H9 (cell line): Measurements from ENCODE around the gene GRIK4. TPM values are rescaled to one million over a fixed set of nuclear protein-coding genes. Genes with fewer than 3 reads are reported as not detected.

Experiments
- DNase-seq: peaks from one replicate; pipeline ENCODE4 v3.0.0-alpha.2; 2017
- H2AFZ ChIP-seq: one replicate; pipeline ENCODE4 v1.6.1; 2013; ENCODE audit warnings: mild to moderate bottlenecking, low read length, control low read depth, moderate library complexity
- H2AK5ac ChIP-seq: 2 replicates; pipeline ENCODE4 v1.6.1; 2013; ENCODE audit warnings: low read length, control low read depth, mixed read lengths; ENCODE audit not compliant: insufficient read length
- H2BK120ac ChIP-seq: one replicate; pipeline ENCODE4 v1.6.1; 2013; ENCODE audit warnings: low read depth, mild to moderate bottlenecking, low read length, control low read depth, inconsistent platforms; ENCODE audit not compliant: poor library complexity, severe bottlenecking
- H2BK12ac ChIP-seq: 2 replicates; pipeline ENCODE4 v1.6.1; 2013; ENCODE audit warnings: low read length, control low read depth, mixed read lengths, low read depth; ENCODE audit not compliant: insufficient read length
- H2BK15ac ChIP-seq: 2 replicates; pipeline ENCODE4 v1.6.1; 2013; ENCODE audit warnings: low read depth, low read length, control low read depth
- H2BK20ac ChIP-seq: one replicate; pipeline ENCODE4 v1.6.1; 2013; ENCODE audit warnings: low read depth, mild to moderate bottlenecking, low read length, control low read depth, inconsistent platforms; ENCODE audit not compliant: poor library complexity, severe bottlenecking
- H2BK5ac ChIP-seq: 2 replicates; pipeline ENCODE4 v1.6.1; 2013; ENCODE audit warnings: low read length, control low read depth, mixed read lengths; ENCODE audit not compliant: insufficient read length
- H3K14ac ChIP-seq: 2 replicates; pipeline ENCODE4 v1.6.1; 2013; ENCODE audit warnings: low read length, control low read depth; ENCODE audit not compliant: insufficient read depth
- H3K18ac ChIP-seq: 2 replicates; pipeline ENCODE4 v1.6.1; 2013; ENCODE audit warnings: low read depth, mild to moderate bottlenecking, mixed read lengths, low read length, control low read depth; ENCODE audit not compliant: insufficient read length
- H3K23ac ChIP-seq: 2 replicates; pipeline ENCODE4 v1.6.1; 2013; ENCODE audit warnings: low read length, control low read depth, mixed read lengths, low read depth; ENCODE audit not compliant: insufficient read length
- H3K23me2 ChIP-seq: 2 replicates; pipeline ENCODE4 v1.6.1; 2013; ENCODE audit warnings: low read depth, mild to moderate bottlenecking, mixed read lengths, low read length, control low read depth; ENCODE audit not compliant: insufficient read length, poor library complexity, severe bottlenecking
- H3K27ac ChIP-seq: 2 replicates; pipeline ENCODE4 v1.5.1; 2013; ENCODE audit warnings: low read length, control low read depth, mixed read lengths, low read depth; ENCODE audit not compliant: insufficient read length
- H3K27me3 ChIP-seq: 2 replicates; pipeline ENCODE4 v1.6.1; 2013; ENCODE audit warnings: low read length, control low read depth, inconsistent platforms; ENCODE audit not compliant: insufficient read depth
- H3K4ac ChIP-seq: 2 replicates; pipeline ENCODE4 v1.6.1; 2013; ENCODE audit warnings: low read depth, mild to moderate bottlenecking, control low read depth, inconsistent platforms, low read length, moderate library complexity
- H3K4me1 ChIP-seq: 2 replicates; pipeline ENCODE4 v1.6.1; 2013; ENCODE audit warnings: low read length, control low read depth, inconsistent platforms; ENCODE audit not compliant: insufficient read depth
- H3K4me2 ChIP-seq: 2 replicates; pipeline ENCODE4 v1.6.1; 2013; ENCODE audit warnings: low read length, control low read depth, mixed read lengths; ENCODE audit not compliant: insufficient read length, insufficient read depth
- H3K56ac ChIP-seq: 2 replicates; pipeline ENCODE4 v1.6.1; 2013; ENCODE audit warnings: low read depth, mild to moderate bottlenecking, mixed read lengths, low read length, control low read depth; ENCODE audit not compliant: insufficient read length
- H3K79me1 ChIP-seq: 2 replicates; pipeline ENCODE4 v1.6.1; 2013; ENCODE audit warnings: low read depth, mild to moderate bottlenecking, moderate library complexity, low read length, control low read depth, inconsistent platforms; ENCODE audit not compliant: insufficient read depth, poor library complexity, severe bottlenecking
- H3K79me2 ChIP-seq: 2 replicates; pipeline ENCODE4 v1.6.1; 2013; ENCODE audit warnings: low read length, control low read depth, inconsistent platforms; ENCODE audit not compliant: insufficient read depth
- H3K9ac ChIP-seq: 2 replicates; pipeline ENCODE4 v1.6.1; 2013; ENCODE audit warnings: low read length, control low read depth, mixed read lengths; ENCODE audit not compliant: insufficient read length; ENCODE audit errors: extremely low read depth
- H3K9me3 ChIP-seq: one replicate; pipeline ENCODE4 v1.6.1; 2013; ENCODE audit warnings: low read depth, low read length, inconsistent platforms; ENCODE audit not compliant: control insufficient read depth
- H3T11ph ChIP-seq: one replicate; pipeline ENCODE4 v1.6.1; 2013; ENCODE audit warnings: mild to moderate bottlenecking, low read length, control low read depth, inconsistent platforms
- H4K20me1 ChIP-seq: one replicate; pipeline ENCODE4 v1.6.1; 2013; ENCODE audit not compliant: control insufficient read depth, insufficient read length, insufficient read depth
- H4K5ac ChIP-seq: 2 replicates; pipeline ENCODE4 v1.6.1; 2013; ENCODE audit warnings: low read depth, mild to moderate bottlenecking, mixed read lengths, low read length, control low read depth; ENCODE audit not compliant: insufficient read length
- H4K8ac ChIP-seq: replicated peaks from 2 replicates; pipeline ENCODE4 v1.6.1; 2013; ENCODE audit warnings: low read length, control low read depth, mixed read lengths, low read depth; ENCODE audit not compliant: insufficient read length
- H4K91ac ChIP-seq: 2 replicates; pipeline ENCODE4 v1.6.1; 2013; ENCODE audit warnings: low read depth, mild to moderate bottlenecking, moderate library complexity, mixed read lengths, low read length, control low read depth; ENCODE audit not compliant: insufficient read length
- H3K27ac Mint-ChIP-seq, 3 experiments: 2 replicates in 2 of 3; 3 replicates in 1 of 3; pipeline ENCODE4 v1.8.0; 2020 to 2021; ENCODE audit warnings: mixed read lengths in 3 of 3, mild to moderate bottlenecking in 1 of 3, moderate library complexity in 1 of 3
- H3K27me3 Mint-ChIP-seq: 2 replicates; pipeline ENCODE4 v1.8.0; 2021; ENCODE audit warnings: low read depth, mild to moderate bottlenecking, moderate library complexity, mixed read lengths
- H3K36me3 Mint-ChIP-seq, 3 experiments: 2 replicates in 2 of 3; 3 replicates in 1 of 3; pipeline ENCODE4 v1.8.0; 2020 to 2021; ENCODE audit warnings: low read depth in 3 of 3, mixed read lengths in 3 of 3; ENCODE audit not compliant: insufficient read depth in 1 of 3
- H3K4me1 Mint-ChIP-seq, 2 experiments: 2 replicates each; pipeline ENCODE4 v1.8.0; 2020; ENCODE audit warnings: mixed read lengths in 2 of 2
- H3K4me3 Mint-ChIP-seq, 2 experiments: 2 replicates in 1 of 2; 3 replicates in 1 of 2; pipeline ENCODE4 v1.8.0; 2020 to 2021; ENCODE audit warnings: mild to moderate bottlenecking in 2 of 2, mixed read lengths in 2 of 2, moderate library complexity in 1 of 2
- H3K9me3 Mint-ChIP-seq, 2 experiments: 2 replicates in 1 of 2; 3 replicates in 1 of 2; pipeline ENCODE4 v1.8.0; 2020; ENCODE audit warnings: mild to moderate bottlenecking in 2 of 2, mixed read lengths in 2 of 2, moderate library complexity in 1 of 2
- WGBS: extraction: QIAGEN DNeasy Blood & Tissue Kit; methylation state at CpG from one replicate; pipeline ENCODE4 v1.1.7; 2013; ENCODE audit warnings: missing lambda C conversion rate, low lambda C conversion rate, mixed read lengths; ENCODE audit not compliant: insufficient read length; ENCODE audit errors: extremely low coverage; 5-methylcytosine and 5-hydroxymethylcytosine counted together
- total RNA-seq: library from RNA; stranded (reverse); gene quantifications from 2 replicates; pipeline ENCODE4 v1.2.1, GENCODE V29; 2021
- TF ChIP-seq, protein P1 (sequence below): fragments of 200-600 bp; sonication (generic); conservative IDR thresholded peaks from 3 replicates; pipeline ENCODE4 v1.8.0; 2021; ENCODE audit warnings: antibody characterized with exemption, mild to moderate bottlenecking

The GRIK4 gene
- total RNA-seq, 1 experiment from 2014 or later = 2.3 TPM

- TF ChIP-seq, protein P1, sequence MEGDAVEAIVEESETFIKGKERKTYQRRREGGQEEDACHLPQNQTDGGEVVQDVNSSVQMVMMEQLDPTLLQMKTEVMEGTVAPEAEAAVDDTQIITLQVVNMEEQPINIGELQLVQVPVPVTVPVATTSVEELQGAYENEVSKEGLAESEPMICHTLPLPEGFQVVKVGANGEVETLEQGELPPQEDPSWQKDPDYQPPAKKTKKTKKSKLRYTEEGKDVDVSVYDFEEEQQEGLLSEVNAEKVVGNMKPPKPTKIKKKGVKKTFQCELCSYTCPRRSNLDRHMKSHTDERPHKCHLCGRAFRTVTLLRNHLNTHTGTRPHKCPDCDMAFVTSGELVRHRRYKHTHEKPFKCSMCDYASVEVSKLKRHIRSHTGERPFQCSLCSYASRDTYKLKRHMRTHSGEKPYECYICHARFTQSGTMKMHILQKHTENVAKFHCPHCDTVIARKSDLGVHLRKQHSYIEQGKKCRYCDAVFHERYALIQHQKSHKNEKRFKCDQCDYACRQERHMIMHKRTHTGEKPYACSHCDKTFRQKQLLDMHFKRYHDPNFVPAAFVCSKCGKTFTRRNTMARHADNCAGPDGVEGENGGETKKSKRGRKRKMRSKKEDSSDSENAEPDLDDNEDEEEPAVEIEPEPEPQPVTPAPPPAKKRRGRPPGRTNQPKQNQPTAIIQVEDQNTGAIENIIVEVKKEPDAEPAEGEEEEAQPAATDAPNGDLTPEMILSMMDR = no peak
- no peak overlapping the region for H3K27ac Mint-ChIP-seq
- H2BK120ac ChIP-seq = no peak overlapping the region
Observed at GRCh38 chr11:120688163-120688562, 176.6 kb downstream of the GRIK4 start.

More at GRCh38 chr11:120688163-120688562, 176.6 kb downstream of the GRIK4 start:
- Mint-ChIP-seq H3K4me3 (no peak overlapping the region), H3K27me3 (peaks cover 5% of the 10 kb centered on the region), H3K36me3 (no peaks in the 10 kb centered on the region), H3K4me1 (no peaks in the 10 kb centered on the region), H3K9me3 (no peaks in the 10 kb centered on the region)
- Histone ChIP-seq H3K4me2 (no peak overlapping the region), H3K79me1 (no peaks in the 10 kb centered on the region), H3K23me2 (no peaks in the 10 kb centered on the region), H2AFZ (no peak overlapping the region), H3K9ac (no peak overlapping the region), H3K27me3 (no peaks in the 10 kb centered on the region), H4K20me1 (no peaks in the 10 kb centered on the region), H3K23ac (no peak overlapping the region), H2BK15ac (no peak overlapping the region), H2AK5ac (no peak overlapping the region), H2BK5ac (no peak overlapping the region), H3K4me1 (no peaks in the 10 kb centered on the region), H2BK12ac (no peak overlapping the region), H2BK20ac (no peak overlapping the region), H4K91ac (no peak overlapping the region), H4K8ac (no peak overlapping the region), H3K4ac (no peak overlapping the region), H3K14ac (no peak overlapping the region), H3T11ph (no peak overlapping the region), H3K79me2 (no peaks in the 10 kb centered on the region), H3K9me3 (no peaks in the 10 kb centered on the region), H4K5ac (no peak overlapping the region), H3K27ac (no peak overlapping the region), H3K56ac (no peak overlapping the region), H3K18ac (no peak overlapping the region)
- no CpG with 5 or more reads among the region's 1 CpG for WGBS
- DNase-seq = no peak
